Liver (tissue), 9 donors: ENCODE data around the gene MAGI1. TPM values are rescaled to one million over a fixed set of nuclear protein-coding genes. Genes with fewer than 3 reads are reported as not detected.

Experiments
- DNase-seq: peaks from one replicate; pipeline ENCODE4 v3.0.0-alpha.2; 2017; ENCODE audit warnings: low spot score
- H3K27ac ChIP-seq, 2 donors: one replicate each; pipeline ENCODE4 v1.7.0; 2013; ENCODE audit warnings: inconsistent platforms in 2 of 2, low read length in 2 of 2, control low read depth in 1 of 2, low read depth in 1 of 2, mild to moderate bottlenecking in 1 of 2
- H3K27me3 ChIP-seq, 4 donors: one replicate each; pipeline versions ENCODE4 v1.6.1 to v1.7.0; 2013; ENCODE audit warnings: low read length in 3 of 4, inconsistent platforms in 1 of 4, mild to moderate bottlenecking in 1 of 4, moderate library complexity in 1 of 4; ENCODE audit not compliant: control insufficient read depth in 4 of 4, insufficient read depth in 4 of 4
- H3K36me3 ChIP-seq, 4 donors: one replicate each; pipeline versions ENCODE4 v1.6.1 to v1.7.0; 2013; ENCODE audit warnings: low read length in 3 of 4, mild to moderate bottlenecking in 3 of 4, low read depth in 1 of 4, moderate library complexity in 1 of 4; ENCODE audit not compliant: control insufficient read depth in 4 of 4, insufficient read depth in 3 of 4
- H3K4me1 ChIP-seq, 4 donors: one replicate each; pipeline versions ENCODE4 v1.6.1 to v1.7.0; 2013; ENCODE audit warnings: low read length in 3 of 4, mild to moderate bottlenecking in 3 of 4, moderate library complexity in 1 of 4; ENCODE audit not compliant: control insufficient read depth in 4 of 4, insufficient read depth in 4 of 4
- H3K4me3 ChIP-seq, 3 donors: one replicate each; pipeline versions ENCODE4 v1.6.1 to v1.7.0; 2013; ENCODE audit warnings: low read length in 3 of 3, control low read depth in 1 of 3, low read depth in 1 of 3, mild to moderate bottlenecking in 1 of 3
- H3K9ac ChIP-seq, 2 donors: one replicate each; pipeline ENCODE4 v1.7.0; 2013; ENCODE audit warnings: low read length in 2 of 2, mild to moderate bottlenecking in 2 of 2, moderate library complexity in 2 of 2, control low read depth in 1 of 2, low read depth in 1 of 2
- H3K9me3 ChIP-seq, 4 donors: one replicate each; pipeline versions ENCODE4 v1.6.1 to v1.7.0; 2013; ENCODE audit warnings: low read length in 3 of 4; ENCODE audit not compliant: control insufficient read depth in 4 of 4
- EGR1 ChIP-seq, 2 donors: IDR thresholded peaks; 2 replicates each; pipeline ENCODE4 v1.6.1; 2016 to 2018; ENCODE audit warnings: antibody characterized with exemption in 2 of 2, low read depth in 2 of 2
- FOXA1 ChIP-seq: IDR thresholded peaks from 2 replicates; pipeline ENCODE4 v1.6.1; 2016; ENCODE audit warnings: antibody characterized with exemption
- FOXA2 ChIP-seq: IDR thresholded peaks from 2 replicates; pipeline ENCODE4 v1.6.1; 2016; ENCODE audit warnings: antibody characterized with exemption
- GABPA ChIP-seq, 2 donors: IDR thresholded peaks in 1 of 2; conservative IDR thresholded peaks in 1 of 2; 2 replicates each; pipeline ENCODE4 v1.6.1; 2016; ENCODE audit warnings: antibody characterized with exemption in 2 of 2, mild to moderate bottlenecking in 1 of 2, moderate library complexity in 1 of 2
- HNF4A ChIP-seq, 2 donors: conservative IDR thresholded peaks; 2 replicates each; pipeline ENCODE4 v1.6.1; 2016; ENCODE audit warnings: antibody characterized with exemption in 2 of 2, mild to moderate bottlenecking in 2 of 2
- HNF4G ChIP-seq: IDR thresholded peaks from 2 replicates; pipeline ENCODE4 v1.6.1; 2016; ENCODE audit warnings: antibody characterized with exemption
- JUND ChIP-seq, 2 donors: IDR thresholded peaks; 2 replicates each; pipeline ENCODE4 v1.6.1; 2016; ENCODE audit warnings: antibody characterized with exemption in 2 of 2
- NR2F2 ChIP-seq: IDR thresholded peaks from 2 replicates; pipeline ENCODE4 v1.6.1; 2016; ENCODE audit warnings: antibody characterized with exemption
- RAD21 ChIP-seq, 2 donors: IDR thresholded peaks; 2 replicates each; pipeline ENCODE4 v1.6.1; 2016; ENCODE audit warnings: antibody characterized with exemption in 2 of 2, mild to moderate bottlenecking in 2 of 2
- SP1 ChIP-seq: IDR thresholded peaks from 2 replicates; pipeline ENCODE4 v1.6.1; 2018; ENCODE audit warnings: antibody characterized with exemption, mild to moderate bottlenecking
- TAF1 ChIP-seq: conservative IDR thresholded peaks from 2 replicates; pipeline ENCODE4 v1.6.1; 2016; ENCODE audit warnings: antibody characterized with exemption, mild to moderate bottlenecking
- YY1 ChIP-seq: IDR thresholded peaks from 2 replicates; pipeline ENCODE4 v1.6.1; 2016; ENCODE audit warnings: antibody characterized with exemption, mild to moderate bottlenecking
- whole genome bisulfite sequencing: extraction: QIAGEN DNeasy Blood & Tissue Kit; methylation state at CpG from one replicate; pipeline ENCODE4 v1.1.7; 2013; 5-methylcytosine and 5-hydroxymethylcytosine counted together
- polyA plus RNA-seq, 2 donors: library from polyadenylated mRNA; stranded (reverse) in 1 of 2; unstranded in 1 of 2; fragments of 200-250 nt in 1 of 2; fragments of >200 nt in 1 of 2; fragmentation: Nextera tagmentation in 1 of 2; extraction: Ambion mirVana in 1 of 2; gene quantifications; one replicate each; pipeline versions ENCODE4 v1.2.1 to v1.2.3, GENCODE V29; 2013 to 2015
- total RNA-seq, 2 donors: library from RNA; depleted of rRNA; stranded (reverse); fragments of >200 nt; gene quantifications; one replicate each; pipeline ENCODE4 v1.2.3, GENCODE V29; 2014
- TF ChIP-seq, protein P1 (sequence below): IDR thresholded peaks from 2 replicates; pipeline ENCODE4 v1.6.1; 2016; ENCODE audit warnings: antibody characterized with exemption
- TF ChIP-seq, protein P2 (sequence below): IDR thresholded peaks from 2 replicates; pipeline ENCODE4 v1.6.1; 2016; ENCODE audit warnings: antibody characterized with exemption
- TF ChIP-seq, protein P3 (sequence below): fragments of 150-350 bp; IDR thresholded peaks from 2 replicates; pipeline ENCODE4 v1.5.1; 2017; ENCODE audit warnings: improper control_type of control experiment, low read depth, low read length; ENCODE audit not compliant: missing input control
- TF ChIP-seq, protein P4 (sequence below): IDR thresholded peaks from 2 replicates; pipeline ENCODE4 v1.6.1; 2016; ENCODE audit warnings: antibody characterized with exemption
- TF ChIP-seq, protein P5 (sequence below): IDR thresholded peaks from 2 replicates; pipeline ENCODE4 v1.6.1; 2016; ENCODE audit warnings: antibody characterized with exemption, mild to moderate bottlenecking
- donor health status: healthy.
- donor health status: healthy.
- donor health status: healthy.
- donor health status: healthy.
- donor health status: healthy.

Gene MAGI1
- total and polyA plus RNA-seq, 4 donors = 9.6 to 68.8 (median 14.0) TPM

DNA sequence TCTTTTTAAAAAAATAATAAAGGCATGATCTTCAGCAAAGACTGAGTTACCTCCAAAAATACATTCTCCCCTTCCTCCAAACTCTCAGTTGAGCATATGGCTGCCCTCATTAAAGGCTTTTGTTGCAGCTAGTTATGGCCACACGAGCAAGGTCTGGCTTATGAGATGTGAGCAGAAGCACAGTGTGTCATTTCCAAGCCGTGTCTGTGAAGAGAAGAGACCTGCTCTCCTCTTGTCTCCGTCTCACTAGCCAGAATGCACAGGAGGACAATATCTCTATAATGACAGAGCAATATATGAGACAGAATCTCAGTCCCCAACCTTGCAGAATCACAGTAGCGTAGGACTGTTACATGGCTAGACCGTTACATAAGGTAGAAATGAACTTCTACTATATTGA lies 152.3 kb downstream of the MAGI1 start:
- Histone ChIP-seq H3K27me3 (no peaks in the 10 kb centered on the region), H3K4me1 (peaks cover 3 to 9% (median 7%) of the 10 kb centered on the region in 4 donors), H3K9ac (no peak overlapping the region), H3K27ac (no peak overlapping the region), H3K9me3 (no peaks in the 10 kb centered on the region), H3K36me3 (no peaks in the 10 kb centered on the region), H3K4me3 (no peak overlapping the region)
- DNase-seq = no peak
- 88% methylated on average over 5 of the region's 5 CpGs for WGBS
- TF ChIP-seq, protein P1, sequence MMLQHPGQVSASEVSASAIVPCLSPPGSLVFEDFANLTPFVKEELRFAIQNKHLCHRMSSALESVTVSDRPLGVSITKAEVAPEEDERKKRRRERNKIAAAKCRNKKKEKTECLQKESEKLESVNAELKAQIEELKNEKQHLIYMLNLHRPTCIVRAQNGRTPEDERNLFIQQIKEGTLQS = no peak
- TF ChIP-seq FOXA2 = no peak
- TF ChIP-seq TAF1 = no peak
- no peak for TF ChIP-seq NR2F2
- TF ChIP-seq SP1 = no peak

DNA sequence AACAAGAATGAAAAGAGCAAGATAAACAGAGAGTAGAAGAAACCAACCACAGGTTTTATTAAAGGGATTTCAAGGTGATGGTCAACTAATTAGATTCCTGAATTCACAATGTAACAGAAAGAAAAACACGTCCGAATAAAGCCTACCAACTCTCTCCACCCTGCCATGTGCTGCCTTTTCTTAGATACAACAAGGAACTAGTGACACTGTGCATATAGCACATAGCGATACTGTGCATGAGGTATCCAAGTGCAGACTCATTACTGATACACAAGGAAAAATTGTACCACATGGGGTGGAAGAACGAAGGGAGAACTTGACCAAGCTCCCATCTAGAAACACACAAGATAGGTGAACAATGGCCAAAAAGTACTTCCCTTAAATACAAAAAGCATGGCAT lies 154.6 kb downstream of the MAGI1 start:
- H3K27ac ChIP-seq = peak overlapping the region; percentile 13 to 21
- TF ChIP-seq, protein P2, sequence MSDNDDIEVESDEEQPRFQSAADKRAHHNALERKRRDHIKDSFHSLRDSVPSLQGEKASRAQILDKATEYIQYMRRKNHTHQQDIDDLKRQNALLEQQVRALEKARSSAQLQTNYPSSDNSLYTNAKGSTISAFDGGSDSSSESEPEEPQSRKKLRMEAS = no peak
- no peak for TF ChIP-seq GABPA (IDR thresholded peaks at IDR 0.05 in 1 of 2, conservative IDR thresholded peaks at IDR 0.05 in 1 of 2)
- TF ChIP-seq, protein P1 = no peak
- TF ChIP-seq, protein P3, sequence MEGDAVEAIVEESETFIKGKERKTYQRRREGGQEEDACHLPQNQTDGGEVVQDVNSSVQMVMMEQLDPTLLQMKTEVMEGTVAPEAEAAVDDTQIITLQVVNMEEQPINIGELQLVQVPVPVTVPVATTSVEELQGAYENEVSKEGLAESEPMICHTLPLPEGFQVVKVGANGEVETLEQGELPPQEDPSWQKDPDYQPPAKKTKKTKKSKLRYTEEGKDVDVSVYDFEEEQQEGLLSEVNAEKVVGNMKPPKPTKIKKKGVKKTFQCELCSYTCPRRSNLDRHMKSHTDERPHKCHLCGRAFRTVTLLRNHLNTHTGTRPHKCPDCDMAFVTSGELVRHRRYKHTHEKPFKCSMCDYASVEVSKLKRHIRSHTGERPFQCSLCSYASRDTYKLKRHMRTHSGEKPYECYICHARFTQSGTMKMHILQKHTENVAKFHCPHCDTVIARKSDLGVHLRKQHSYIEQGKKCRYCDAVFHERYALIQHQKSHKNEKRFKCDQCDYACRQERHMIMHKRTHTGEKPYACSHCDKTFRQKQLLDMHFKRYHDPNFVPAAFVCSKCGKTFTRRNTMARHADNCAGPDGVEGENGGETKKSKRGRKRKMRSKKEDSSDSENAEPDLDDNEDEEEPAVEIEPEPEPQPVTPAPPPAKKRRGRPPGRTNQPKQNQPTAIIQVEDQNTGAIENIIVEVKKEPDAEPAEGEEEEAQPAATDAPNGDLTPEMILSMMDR = no peak
- TF ChIP-seq FOXA2 = no peak
- TF ChIP-seq JUND (IDR thresholded peaks at IDR 0.05) = no peak
- TF ChIP-seq, protein P4, sequence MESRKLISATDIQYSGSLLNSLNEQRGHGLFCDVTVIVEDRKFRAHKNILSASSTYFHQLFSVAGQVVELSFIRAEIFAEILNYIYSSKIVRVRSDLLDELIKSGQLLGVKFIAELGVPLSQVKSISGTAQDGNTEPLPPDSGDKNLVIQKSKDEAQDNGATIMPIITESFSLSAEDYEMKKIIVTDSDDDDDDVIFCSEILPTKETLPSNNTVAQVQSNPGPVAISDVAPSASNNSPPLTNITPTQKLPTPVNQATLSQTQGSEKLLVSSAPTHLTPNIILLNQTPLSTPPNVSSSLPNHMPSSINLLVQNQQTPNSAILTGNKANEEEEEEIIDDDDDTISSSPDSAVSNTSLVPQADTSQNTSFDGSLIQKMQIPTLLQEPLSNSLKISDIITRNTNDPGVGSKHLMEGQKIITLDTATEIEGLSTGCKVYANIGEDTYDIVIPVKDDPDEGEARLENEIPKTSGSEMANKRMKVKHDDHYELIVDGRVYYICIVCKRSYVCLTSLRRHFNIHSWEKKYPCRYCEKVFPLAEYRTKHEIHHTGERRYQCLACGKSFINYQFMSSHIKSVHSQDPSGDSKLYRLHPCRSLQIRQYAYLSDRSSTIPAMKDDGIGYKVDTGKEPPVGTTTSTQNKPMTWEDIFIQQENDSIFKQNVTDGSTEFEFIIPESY = no peak
- TF ChIP-seq EGR1 (IDR thresholded peaks at IDR 0.05; ENCODE audit: low read depth in 2 of 2) = no peak
- TF ChIP-seq RAD21 (IDR thresholded peaks at IDR 0.05) = no peak
- TF ChIP-seq, protein P5, sequence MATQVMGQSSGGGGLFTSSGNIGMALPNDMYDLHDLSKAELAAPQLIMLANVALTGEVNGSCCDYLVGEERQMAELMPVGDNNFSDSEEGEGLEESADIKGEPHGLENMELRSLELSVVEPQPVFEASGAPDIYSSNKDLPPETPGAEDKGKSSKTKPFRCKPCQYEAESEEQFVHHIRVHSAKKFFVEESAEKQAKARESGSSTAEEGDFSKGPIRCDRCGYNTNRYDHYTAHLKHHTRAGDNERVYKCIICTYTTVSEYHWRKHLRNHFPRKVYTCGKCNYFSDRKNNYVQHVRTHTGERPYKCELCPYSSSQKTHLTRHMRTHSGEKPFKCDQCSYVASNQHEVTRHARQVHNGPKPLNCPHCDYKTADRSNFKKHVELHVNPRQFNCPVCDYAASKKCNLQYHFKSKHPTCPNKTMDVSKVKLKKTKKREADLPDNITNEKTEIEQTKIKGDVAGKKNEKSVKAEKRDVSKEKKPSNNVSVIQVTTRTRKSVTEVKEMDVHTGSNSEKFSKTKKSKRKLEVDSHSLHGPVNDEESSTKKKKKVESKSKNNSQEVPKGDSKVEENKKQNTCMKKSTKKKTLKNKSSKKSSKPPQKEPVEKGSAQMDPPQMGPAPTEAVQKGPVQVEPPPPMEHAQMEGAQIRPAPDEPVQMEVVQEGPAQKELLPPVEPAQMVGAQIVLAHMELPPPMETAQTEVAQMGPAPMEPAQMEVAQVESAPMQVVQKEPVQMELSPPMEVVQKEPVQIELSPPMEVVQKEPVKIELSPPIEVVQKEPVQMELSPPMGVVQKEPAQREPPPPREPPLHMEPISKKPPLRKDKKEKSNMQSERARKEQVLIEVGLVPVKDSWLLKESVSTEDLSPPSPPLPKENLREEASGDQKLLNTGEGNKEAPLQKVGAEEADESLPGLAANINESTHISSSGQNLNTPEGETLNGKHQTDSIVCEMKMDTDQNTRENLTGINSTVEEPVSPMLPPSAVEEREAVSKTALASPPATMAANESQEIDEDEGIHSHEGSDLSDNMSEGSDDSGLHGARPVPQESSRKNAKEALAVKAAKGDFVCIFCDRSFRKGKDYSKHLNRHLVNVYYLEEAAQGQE = no peak
- no peak for TF ChIP-seq SP1
- no peak for TF ChIP-seq HNF4A (conservative IDR thresholded peaks at IDR 0.05)
- TF ChIP-seq HNF4G = no peak
- TF ChIP-seq FOXA1 = no peak
- TF ChIP-seq YY1 = no peak
- TF ChIP-seq TAF1 = no peak
- no peak for TF ChIP-seq NR2F2
- H3K4me3 ChIP-seq = no peak overlapping the region
- peaks cover 3 to 9% (median 7%) of the 10 kb centered on the region in 4 donors for H3K4me1 ChIP-seq
- no peaks in the 10 kb centered on the region for H3K36me3 ChIP-seq
- no peak for DNase-seq
- no peak overlapping the region for H3K9ac ChIP-seq
- 72% methylated on average over 4 of the region's 4 CpGs for WGBS
- H3K27me3 ChIP-seq = no peaks in the 10 kb centered on the region
- no peaks in the 10 kb centered on the region for H3K9me3 ChIP-seq
